B cell (primary cell): Measurements from ENCODE around the gene STAT2. TPM values are rescaled to one million over a fixed set of nuclear protein-coding genes. Genes with fewer than 3 reads are reported as not detected.

ENCODE experiments used
- ATAC-seq: fragments of 200-7000 bp; cut with Tn5 transposase; one replicate; pipeline ENCODE4 v1.10.0; 2021; ENCODE audit warnings: low read depth, mild to moderate bottlenecking, moderate number of reproducible peaks, moderate library complexity
- CTCF ChIA-PET: fragments of 350-600 bp; sonication (Branson Sonifier 250); formaldehyde crosslinking; loops from one replicate; lab custom pipeline; 2021; ENCODE audit warnings: antibody characterized with exemption, inconsistent platforms; lab: Charles Lee
- POLR2A ChIA-PET: fragments of 350-600 bp; sonication (Branson Sonifier 250); formaldehyde crosslinking; loops from one replicate; lab custom pipeline; 2021; ENCODE audit warnings: antibody characterized with exemption; lab: Charles Lee
- DNase-seq: peaks from one replicate; pipeline ENCODE4 v3.0.0; 2013
- H2AFZ ChIP-seq: 2 replicates; pipeline ENCODE4 v1.6.1; 2012; ENCODE audit warnings: mild to moderate bottlenecking, low read depth, low read length; ENCODE audit not compliant: insufficient read depth, poor library complexity, severe bottlenecking
- H3K27ac ChIP-seq, 2 donors: 1 replicate in 1 of 2; 2 replicates in 1 of 2; pipeline ENCODE4 v1.5.1; 2012 to 2013; ENCODE audit warnings: low read length in 2 of 2, mild to moderate bottlenecking in 2 of 2, moderate library complexity in 1 of 2
- H3K27me3 ChIP-seq, 4 experiments: fragments of 200-600 bp in 1 of 4; sonication (generic) in 1 of 4; replicated peaks in 1 of 4; 1 replicate in 2 of 4; 2 replicates in 2 of 4; pipeline versions ENCODE4 v1.6.1 to v1.7.0; 2013 to 2016; ENCODE audit warnings: low read length in 3 of 4, mild to moderate bottlenecking in 2 of 4, mixed read lengths in 1 of 4, moderate library complexity in 1 of 4; ENCODE audit not compliant: insufficient read depth in 4 of 4, control insufficient read depth in 3 of 4; ENCODE audit errors: control extremely low read depth in 1 of 4
- H3K36me3 ChIP-seq, 2 experiments: replicated peaks in 1 of 2; 1 replicate in 1 of 2; 2 replicates in 1 of 2; pipeline versions ENCODE4 v1.6.1 to v1.7.1; 2013; ENCODE audit warnings: low read length in 1 of 2; ENCODE audit not compliant: insufficient read depth in 2 of 2, control insufficient read depth in 1 of 2; ENCODE audit errors: control extremely low read depth in 1 of 2, extremely low read depth in 1 of 2
- H3K4me1 ChIP-seq, 2 donors: fragments of 200-600 bp in 1 of 2; sonication (generic) in 1 of 2; 1 replicate in 1 of 2; 2 replicates in 1 of 2; pipeline versions ENCODE4 v1.5.1 to v1.6.1; 2013 to 2017; ENCODE audit warnings: low read length in 2 of 2; ENCODE audit not compliant: control insufficient read depth in 2 of 2, insufficient read depth in 2 of 2
- H3K4me2 ChIP-seq: replicated peaks from 2 replicates; pipeline ENCODE3; 2012; ENCODE audit warnings: mild to moderate bottlenecking, low read depth, low read length; ENCODE audit not compliant: poor library complexity, severe bottlenecking
- H3K4me3 ChIP-seq, 5 experiments: fragments of 200-600 bp in 1 of 5; sonication (generic) in 1 of 5; 1 replicate in 3 of 5; 2 replicates in 2 of 5; pipeline versions ENCODE4 v1.5.1 to v1.7.0; 2011 to 2016; ENCODE audit warnings: low read length in 4 of 5, mild to moderate bottlenecking in 4 of 5, low read depth in 2 of 5, control low read depth in 1 of 5, moderate library complexity in 1 of 5; ENCODE audit not compliant: insufficient read depth in 1 of 5; ENCODE audit errors: control extremely low read depth in 1 of 5, extremely low read depth in 1 of 5
- H3K79me2 ChIP-seq: fragments of 200-600 bp; sonication (generic); one replicate; pipeline ENCODE4 v1.6.0; 2016; ENCODE audit warnings: low read length; ENCODE audit not compliant: control insufficient read depth, insufficient read depth
- H3K9ac ChIP-seq: fragments of 200-600 bp; sonication (generic); 2 replicates; pipeline ENCODE4 v1.6.1; 2017; ENCODE audit warnings: mild to moderate bottlenecking, low read length, moderate library complexity
- H3K9me3 ChIP-seq, 3 donors: one replicate each; pipeline versions ENCODE4 v1.6.1 to v1.7.1; 2013; ENCODE audit warnings: low read length in 2 of 3; ENCODE audit not compliant: control insufficient read depth in 2 of 3, insufficient read depth in 1 of 3; ENCODE audit errors: control extremely low read depth in 1 of 3
- H4K20me1 ChIP-seq: 2 replicates; pipeline ENCODE4 v1.6.0; 2012; ENCODE audit warnings: mild to moderate bottlenecking, low read length; ENCODE audit not compliant: insufficient read depth, control insufficient read depth, poor library complexity, severe bottlenecking
- H3K27ac Mint-ChIP-seq: one replicate; pipeline ENCODE4 v1.8.0; 2021; ENCODE audit warnings: mixed read lengths
- H3K27me3 Mint-ChIP-seq: one replicate; pipeline ENCODE4 v1.8.0; 2021; ENCODE audit warnings: mixed read lengths
- H3K4me1 Mint-ChIP-seq: one replicate; pipeline ENCODE4 v1.8.0; 2021; ENCODE audit warnings: mixed read lengths
- H3K4me3 Mint-ChIP-seq: one replicate; pipeline ENCODE4 v1.8.0; 2021; ENCODE audit warnings: mixed read lengths
- H3K9me3 Mint-ChIP-seq: one replicate; pipeline ENCODE4 v1.8.0; 2022; ENCODE audit warnings: mixed read lengths; ENCODE audit not compliant: insufficient read depth
- EZH2 ChIP-seq: IDR thresholded peaks from 2 replicates; pipeline ENCODE4 v1.6.1; 2012; ENCODE audit warnings: borderline replicate concordance, low read depth, mild to moderate bottlenecking, moderate library complexity, low read length; ENCODE audit not compliant: insufficient read depth, poor library complexity, severe bottlenecking
- WGBS: methylation state at CpG from one replicate; pipeline ENCODE4 v1.1.5; 2013; ENCODE audit warnings: missing lambda C conversion rate; ENCODE audit not compliant: insufficient coverage; 5-methylcytosine and 5-hydroxymethylcytosine counted together
- intact Hi-C: fragments of 100-400 bp; cut with micrococcal nuclease; formaldehyde crosslinking; loops from one replicate; pipeline ENCODE4 v1.10.0; 2022
- polyA plus RNA-seq: library from polyadenylated mRNA; depleted of rRNA; stranded (reverse); fragments of >200 nt; gene quantifications from 2 replicates; pipeline ENCODE4 v1.2.3, GENCODE V29; 2012
- small RNA-seq: library from RNA; depleted of rRNA; stranded (forward); fragments of <200 nt; gene quantifications from one replicate; pipeline ENCODE3, GENCODE V24; 2012; ENCODE audit warnings: low replicate concordance, low read depth; ENCODE audit not compliant: insufficient read length
- total RNA-seq, 2 donors: library from RNA; stranded (reverse); fragments of 120-200 nt in 1 of 2; gene quantifications; 1 replicate in 1 of 2; 2 replicates in 1 of 2; pipeline versions ENCODE4 v1.2.3 to v1.2.4, GENCODE V29; 2013 to 2022
- TF ChIP-seq, protein P1 (sequence below): fragments of 200-600 bp; IDR thresholded peaks from one replicate; pipeline ENCODE4 v1.8.0; 2022; ENCODE audit warnings: antibody characterized with exemption, mild to moderate bottlenecking

The STAT2 gene
- total and polyA plus RNA-seq, 2 donors (not counting 1 experiment from before 2014, with no cell fraction given), result 261 to 298 TPM

DNA sequence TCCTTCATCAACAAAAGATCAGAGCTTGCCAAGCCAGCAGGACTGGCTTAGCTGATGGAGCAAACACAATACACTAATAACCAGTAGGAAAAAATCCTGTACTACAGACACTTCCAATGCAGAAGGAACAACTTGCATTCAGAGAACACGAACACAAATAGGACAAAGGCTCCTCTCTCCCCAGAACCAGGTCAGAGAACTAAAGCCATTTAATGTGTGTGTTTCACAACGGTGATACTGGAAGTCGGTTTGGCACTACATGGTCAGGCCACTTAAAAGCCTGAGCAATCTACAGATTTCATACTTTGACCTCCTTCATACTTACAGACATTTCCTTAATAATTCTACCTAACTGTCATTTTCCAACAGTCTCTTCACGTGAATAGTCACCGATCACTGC lies 66.1 kb downstream of the STAT2 start:
- TF ChIP-seq, protein P1, sequence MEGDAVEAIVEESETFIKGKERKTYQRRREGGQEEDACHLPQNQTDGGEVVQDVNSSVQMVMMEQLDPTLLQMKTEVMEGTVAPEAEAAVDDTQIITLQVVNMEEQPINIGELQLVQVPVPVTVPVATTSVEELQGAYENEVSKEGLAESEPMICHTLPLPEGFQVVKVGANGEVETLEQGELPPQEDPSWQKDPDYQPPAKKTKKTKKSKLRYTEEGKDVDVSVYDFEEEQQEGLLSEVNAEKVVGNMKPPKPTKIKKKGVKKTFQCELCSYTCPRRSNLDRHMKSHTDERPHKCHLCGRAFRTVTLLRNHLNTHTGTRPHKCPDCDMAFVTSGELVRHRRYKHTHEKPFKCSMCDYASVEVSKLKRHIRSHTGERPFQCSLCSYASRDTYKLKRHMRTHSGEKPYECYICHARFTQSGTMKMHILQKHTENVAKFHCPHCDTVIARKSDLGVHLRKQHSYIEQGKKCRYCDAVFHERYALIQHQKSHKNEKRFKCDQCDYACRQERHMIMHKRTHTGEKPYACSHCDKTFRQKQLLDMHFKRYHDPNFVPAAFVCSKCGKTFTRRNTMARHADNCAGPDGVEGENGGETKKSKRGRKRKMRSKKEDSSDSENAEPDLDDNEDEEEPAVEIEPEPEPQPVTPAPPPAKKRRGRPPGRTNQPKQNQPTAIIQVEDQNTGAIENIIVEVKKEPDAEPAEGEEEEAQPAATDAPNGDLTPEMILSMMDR, result no peak
- no peak for TF ChIP-seq EZH2
- Histone ChIP-seq H3K27ac (no peak overlapping the region), H3K4me1 (peaks cover 27 to 33% of the 10 kb centered on the region in 2 donors), H3K9ac (no peak overlapping the region), H2AFZ (no peak overlapping the region), H3K27me3 (no peaks in the 10 kb centered on the region), H3K4me2 (no peak overlapping the region), H3K36me3 (peaks cover 5 to 29% of the 10 kb centered on the region in 2 experiments), H4K20me1 (peaks cover 50% of the 10 kb centered on the region), H3K4me3 (no peak overlapping the region), H3K9me3 (no peaks in the 10 kb centered on the region), H3K79me2 (peaks cover 100% of the 10 kb centered on the region)
- Mint-ChIP-seq H3K9me3 (no peaks in the 10 kb centered on the region), H3K4me3 (no peak overlapping the region), H3K27me3 (no peaks in the 10 kb centered on the region), H3K27ac (no peak overlapping the region), H3K4me1 (peaks cover 36% of the 10 kb centered on the region)
- DNase-seq (no peak), ATAC-seq (no peak)
- 97% methylated on average over 4 of the region's 5 CpGs for WGBS
- intact Hi-C loops, result no loop called here
- CTCF ChIA-PET, result interaction anchor here (0.6 kb wide), 1 partner anchor 83 kb away, joined by 4 read pairs; no protein-coding TSS in a partner anchor
- POLR2A ChIA-PET, result no interaction called here

Small RNA genes within 50 kb of the gene (small RNA-seq; reads per million reads assigned to genes)
- gene RNU7-40P, result not detected

Other genes starting within 250 kb of the STAT2 start
- gene RPL41, start 243.5 kb downstream of the STAT2 start, total RNA-seq, result 4,341 and 4,738 TPM in 2 replicates
- 8,499 and 10,371 TPM in 2 replicates for gene RPL41, start 243.5 kb downstream of the STAT2 start, polyA plus RNA-seq
- 21.7 and 25.5 TPM in 2 replicates for gene ZC3H10, start 241.8 kb downstream of the STAT2 start, total RNA-seq
- 3.3 and 4.7 TPM in 2 replicates for gene ZC3H10, start 241.8 kb downstream of the STAT2 start, polyA plus RNA-seq
- gene ESYT1, start 231.8 kb downstream of the STAT2 start, total RNA-seq, result 151 and 154 TPM in 2 replicates
- gene ESYT1, start 231.8 kb downstream of the STAT2 start, polyA plus RNA-seq, result 132 and 162 TPM in 2 replicates
- gene MYL6B, start 207.5 kb downstream of the STAT2 start, total RNA-seq, result 23.7 and 25.7 TPM in 2 replicates
- gene MYL6B, start 207.5 kb downstream of the STAT2 start, polyA plus RNA-seq, result 18.7 and 27.8 TPM in 2 replicates
- gene MYL6, start 201.7 kb downstream of the STAT2 start, total RNA-seq, result 645 and 675 TPM in 2 replicates
- gene MYL6, start 201.7 kb downstream of the STAT2 start, polyA plus RNA-seq, result 711 and 892 TPM in 2 replicates
- 195 and 198 TPM in 2 replicates for gene SMARCC2, start 170.6 kb downstream of the STAT2 start, total RNA-seq
- gene SMARCC2, start 170.6 kb downstream of the STAT2 start, polyA plus RNA-seq, result 56.3 and 70.4 TPM in 2 replicates
- gene RNF41, start 138.2 kb downstream of the STAT2 start, total RNA-seq, result 129 and 134 TPM in 2 replicates
- 107 and 113 TPM in 2 replicates for gene RNF41, start 138.2 kb downstream of the STAT2 start, polyA plus RNA-seq
- 12.4 and 14.9 TPM in 2 replicates for gene NABP2, start 135.8 kb downstream of the STAT2 start, total RNA-seq
- gene NABP2, start 135.8 kb downstream of the STAT2 start, polyA plus RNA-seq, result 13.1 and 16.1 TPM in 2 replicates
- 0.41 and 0.69 TPM in 2 replicates for gene SLC39A5, start 130.1 kb downstream of the STAT2 start, total RNA-seq
- gene SLC39A5, start 130.1 kb downstream of the STAT2 start, polyA plus RNA-seq, result 0.92 and 0.97 TPM in 2 replicates
- 46.5 and 54.6 TPM in 2 replicates for gene ANKRD52, start 101.7 kb downstream of the STAT2 start, total RNA-seq
- gene ANKRD52, start 101.7 kb downstream of the STAT2 start, polyA plus RNA-seq, result 16.3 and 17.9 TPM in 2 replicates
- gene COQ10A, start 93.2 kb downstream of the STAT2 start, total RNA-seq, result 73.5 and 76.3 TPM in 2 replicates
- 73.6 and 84.5 TPM in 2 replicates for gene COQ10A, start 93.2 kb downstream of the STAT2 start, polyA plus RNA-seq
- 151 and 154 TPM in 2 replicates for gene CS, start 59.8 kb downstream of the STAT2 start, total RNA-seq
- 114 and 157 TPM in 2 replicates for gene CS, start 59.8 kb downstream of the STAT2 start, polyA plus RNA-seq
- gene CNPY2, start 44.1 kb downstream of the STAT2 start, total RNA-seq, result 89.0 and 91.2 TPM in 2 replicates
- 52.9 and 61.9 TPM in 2 replicates for gene CNPY2, start 44.1 kb downstream of the STAT2 start, polyA plus RNA-seq
- 216 and 230 TPM in 2 replicates for gene PAN2, start 26.1 kb downstream of the STAT2 start, total RNA-seq
- gene PAN2, start 26.1 kb downstream of the STAT2 start, polyA plus RNA-seq, result 211 and 266 TPM in 2 replicates
- gene IL23A, start 21.2 kb downstream of the STAT2 start, total RNA-seq, result 18.5 and 20.5 TPM in 2 replicates
- gene IL23A, start 21.2 kb downstream of the STAT2 start, polyA plus RNA-seq, result 24.9 and 32.6 TPM in 2 replicates
- not detected in 2 replicates for gene APOF, start 2.8 kb upstream of the STAT2 start, total RNA-seq
- gene APOF, start 2.8 kb upstream of the STAT2 start, polyA plus RNA-seq, result not detected in 2 replicates
- gene TIMELESS, start 89.3 kb upstream of the STAT2 start, total RNA-seq, result 44.4 and 46.6 TPM in 2 replicates
- gene TIMELESS, start 89.3 kb upstream of the STAT2 start, polyA plus RNA-seq, result 17.2 and 24.3 TPM in 2 replicates
- not detected in 2 replicates for gene MIP, start 94.5 kb upstream of the STAT2 start, total RNA-seq
- gene MIP, start 94.5 kb upstream of the STAT2 start, polyA plus RNA-seq, result not detected in 2 replicates
- 7.4 and 8.0 TPM in 2 replicates for gene SPRYD4, start 108.5 kb upstream of the STAT2 start, total RNA-seq
- gene SPRYD4, start 108.5 kb upstream of the STAT2 start, polyA plus RNA-seq, result 3.7 and 4.2 TPM in 2 replicates
- 5.3 and 7.2 TPM in 2 replicates for gene GLS2, start 128.1 kb upstream of the STAT2 start, total RNA-seq
- 3.6 and 5.3 TPM in 2 replicates for gene GLS2, start 128.1 kb upstream of the STAT2 start, polyA plus RNA-seq
- 5.0 and 7.6 TPM in 2 replicates for gene RBMS2, start 161.7 kb upstream of the STAT2 start, total RNA-seq
- 0.81 and 1.2 TPM in 2 replicates for gene RBMS2, start 161.7 kb upstream of the STAT2 start, polyA plus RNA-seq